K562 (cell line): ENCODE results near the gene FXYD4. TPM values are rescaled to one million over a fixed set of nuclear protein-coding genes. Genes with fewer than 3 reads are reported as not detected.
A peak's percentile ranks its signal among the peaks of the same experiment; 100 is the strongest.

ENCODE experiments used
- ATAC-seq: fragments of 200-7000 bp; cut with Tn5 transposase; 3 replicates; pipeline ENCODE4 v1.9.1; 2020; ENCODE audit warnings: moderate library complexity
- BruUV-seq: library from RNA; stranded (reverse); fragments of 400-500 nt; replicated peaks from 2 replicates; lab custom pipeline; 2021; lab: Mats Ljungman, UMichigan
- CTCF ChIA-PET: fragments of 300-600 bp; formaldehyde crosslinking; extraction: SDS; loops from one replicate; lab custom pipeline; 2021; ENCODE audit warnings: low intra/inter-chr PET ratio; lab: Yijun Ruan, JAX
- POLR2A ChIA-PET: fragments of 300-600, 350-650 bp; sonication (Branson Sonifier 250); formaldehyde crosslinking; extraction: SDS; loops from one replicate; lab custom pipeline; 2021; ENCODE audit warnings: antibody characterized with exemption, inconsistent platforms; lab: Yijun Ruan, JAX
- DNase-seq, 4 experiments: peaks; one replicate each; pipeline versions ENCODE4 v3.0.0 to v3.0.0-alpha.2; 2011 to 2018; ENCODE audit warnings: low spot score in 3 of 4, mixed read lengths in 3 of 4; ENCODE audit errors: extremely low read depth in 1 of 4
- FAIRE-seq: peaks from 2 replicates; lab custom pipeline; 2011; peaks lifted over from hg19 to GRCh38; lab: Jason Lieb, UNC
- H2AFZ ChIP-seq: 2 replicates; pipeline ENCODE4 v1.6.0; 2011; ENCODE audit warnings: low read depth, low read length, control low read depth, inconsistent platforms
- H3K27ac ChIP-seq: fragments of 200-600 bp; 3 replicates; pipeline ENCODE4 v1.8.0; 2011; ENCODE audit warnings: low read depth, mild to moderate bottlenecking, control low read depth, inconsistent platforms, low read length, moderate library complexity, mixed read lengths; ENCODE audit errors: extremely low read depth
- H3K27me3 ChIP-seq, 2 experiments: fragments of 300-600 bp in 1 of 2; 2 replicates in 1 of 2; 3 replicates in 1 of 2; pipeline versions ENCODE4 v1.6.0 to v1.8.0; 2011; ENCODE audit warnings: inconsistent platforms in 2 of 2, low read length in 2 of 2, mild to moderate bottlenecking in 1 of 2, mixed read lengths in 1 of 2, moderate library complexity in 1 of 2; ENCODE audit not compliant: control insufficient read depth in 2 of 2, insufficient read depth in 2 of 2
- H3K36me3 ChIP-seq: fragments of 300-600 bp; 3 replicates; pipeline ENCODE4 v1.8.0; 2011; ENCODE audit warnings: mild to moderate bottlenecking, low read length, inconsistent platforms; ENCODE audit not compliant: control insufficient read depth, insufficient read depth
- H3K4me1 ChIP-seq, 2 experiments: fragments of 200-600 bp in 1 of 2; replicated peaks in 1 of 2; 2 replicates in 1 of 2; 3 replicates in 1 of 2; pipeline versions ENCODE4 v1.5.1 to v1.8.0; 2011; ENCODE audit warnings: inconsistent platforms in 2 of 2, low read length in 2 of 2, mild to moderate bottlenecking in 1 of 2, mixed read lengths in 1 of 2, moderate library complexity in 1 of 2; ENCODE audit not compliant: control insufficient read depth in 2 of 2, insufficient read depth in 2 of 2
- H3K4me2 ChIP-seq: 2 replicates; pipeline ENCODE4 v1.6.1; 2011; ENCODE audit warnings: low read length, control low read depth, inconsistent platforms, mixed read lengths; ENCODE audit not compliant: insufficient read depth
- H3K4me3 ChIP-seq: fragments of 200-600 bp; sonication (generic), shearing (Covaris generic); 2 replicates; pipeline ENCODE4 v1.5.1; 2016; ENCODE audit warnings: control low read depth, inconsistent platforms
- H3K79me2 ChIP-seq: fragments of 200-600 bp; 3 replicates; pipeline ENCODE4 v1.8.0; 2011; ENCODE audit warnings: low read length, inconsistent platforms; ENCODE audit not compliant: control insufficient read depth, insufficient read depth
- H3K9ac ChIP-seq, 2 experiments: 2 replicates each; pipeline versions ENCODE4 v1.6.0 to v1.6.1; 2011; ENCODE audit warnings: low read depth in 2 of 2, low read length in 2 of 2, control low read depth in 1 of 2, inconsistent platforms in 1 of 2, mild to moderate bottlenecking in 1 of 2, mixed read lengths in 1 of 2; ENCODE audit not compliant: insufficient read depth in 1 of 2
- H3K9me1 ChIP-seq: one replicate; pipeline ENCODE4 v1.6.0; 2011; ENCODE audit warnings: inconsistent platforms, mild to moderate bottlenecking, low read length, moderate library complexity; ENCODE audit not compliant: control insufficient read depth, insufficient read depth
- H3K9me3 ChIP-seq: replicated peaks from 2 replicates; pipeline ENCODE4 v1.5.1; 2011; ENCODE audit warnings: low read depth, low read length, inconsistent platforms; ENCODE audit not compliant: control insufficient read depth, insufficient read depth
- H4K20me1 ChIP-seq: replicated peaks from 2 replicates; pipeline ENCODE4 v1.6.1; 2011; ENCODE audit warnings: low read length, inconsistent platforms, mixed read lengths; ENCODE audit not compliant: control insufficient read depth, insufficient read depth
- FOXJ3 ChIP-seq: sonication (generic); formaldehyde crosslinking; IDR thresholded peaks from 2 replicates; pipeline ENCODE4 v1.4.0; 2020; ENCODE audit warnings: mild to moderate bottlenecking, missing genetic modification reagents
- FUS ChIP-seq: fragments of 200-400 bp; formaldehyde crosslinking; optimal IDR thresholded peaks from 2 replicates; pipeline ENCODE3; 2017; ENCODE audit warnings: low read depth, low read length
- GATA2 ChIP-seq: sonication (generic); formaldehyde crosslinking; IDR thresholded peaks from 2 replicates; pipeline ENCODE4 v1.4.0; 2020; ENCODE audit warnings: mild to moderate bottlenecking, missing genetic modification reagents
- ILK ChIP-seq: fragments of 450-650 bp; IDR thresholded peaks from 2 replicates; pipeline ENCODE4 v1.6.1; 2016; ENCODE audit warnings: missing genetic modification characterization, low read depth, mild to moderate bottlenecking, missing compliant biosample characterization, moderate library complexity, borderline replicate concordance
- MBD2 ChIP-seq: sonication (generic); IDR thresholded peaks from 2 replicates; pipeline ENCODE4 v1.6.1; 2016; ENCODE audit warnings: low read depth, borderline replicate concordance
- MCM7 ChIP-seq, 2 experiments: fragments of 450-650 bp; IDR thresholded peaks; 2 replicates each; pipeline ENCODE4 v1.6.1; 2016 to 2018
- MECOM ChIP-seq: fragments of 250-450 bp; sonication (Bioruptor Pico); IDR thresholded peaks from 2 replicates; pipeline ENCODE4 v1.8.0; 2022; ENCODE audit warnings: inconsistent platforms
- POLR2G ChIP-seq: fragments of 200-400 bp; formaldehyde crosslinking; IDR thresholded peaks from 2 replicates; pipeline ENCODE4 v1.6.1; 2017; ENCODE audit warnings: low read depth, mild to moderate bottlenecking, antibody characterized with exemption, low read length, moderate library complexity
- ZNF561 ChIP-seq: fragments of 450-650 bp; formaldehyde crosslinking; conservative IDR thresholded peaks from 2 replicates; pipeline ENCODE4 v1.4.0; 2020; ENCODE audit warnings: mild to moderate bottlenecking, moderate library complexity
- ZNF79 ChIP-seq: fragments of 250-450 bp; sonication (Bioruptor Pico); IDR thresholded peaks from 2 replicates; pipeline ENCODE4 v1.4.0; 2020; ENCODE audit warnings: low read depth, mild to moderate bottlenecking, moderate library complexity
- WGBS: fragments of 100-300 bp; shearing (Covaris generic); methylation state at CpG from one replicate; pipeline ENCODE4 v1.1.6; 2016; ENCODE audit warnings: low coverage, mixed read lengths; ENCODE audit not compliant: insufficient coverage; ENCODE audit errors: missing lambda C conversion rate; 5-methylcytosine and 5-hydroxymethylcytosine counted together
- in situ Hi-C: fragments of 300-500 bp; cut with MboI; formaldehyde crosslinking; loops from 4 replicates; pipeline ENCODE4 v1.15.0; 2018; ENCODE audit warnings: inconsistent platforms, mixed read lengths
- intact Hi-C: fragments of 100-400 bp; cut with micrococcal nuclease; formaldehyde crosslinking; loops from 2 replicates; pipeline ENCODE4 v1.14.2; 2022
- polyA plus RNA-seq, 8 experiments: library from polyadenylated mRNA; depleted of rRNA in 4 of 8; stranded (reverse) in 5 of 8; unstranded in 3 of 8; fragments of >200 nt; fragmentation: Nextera tagmentation in 2 of 8; fragmentation: Illumina TruSeq in 1 of 8; extraction: Ambion mirVana in 2 of 8; extraction: Trizol in 1 of 8; gene quantifications; 2 replicates each; pipeline versions ENCODE4 v1.2.1 to v1.2.3, GENCODE V29; 2011 to 2014; ENCODE audit warnings: inconsistent platforms in 1 of 8, missing spikeins in 1 of 8
- total RNA-seq, 7 experiments: library from RNA; depleted of rRNA in 6 of 7; stranded (reverse); fragments of >200 nt in 6 of 7; fragmentation: Illumina TruSeq in 2 of 7; extraction: Trizol in 2 of 7; gene quantifications; 2 replicates each; pipeline versions ENCODE4 v1.2.1 to v1.2.3, GENCODE V29; 2011 to 2021; ENCODE audit warnings: low replicate concordance in 1 of 7
- TF ChIP-seq, protein P1 (sequence below): sonication (generic); formaldehyde crosslinking; IDR thresholded peaks from 2 replicates; pipeline ENCODE4 v1.8.0; 2022; ENCODE audit warnings: mild to moderate bottlenecking, missing genetic modification reagents, borderline replicate concordance
- TF ChIP-seq, protein P2 (sequence below): fragments of 250-450 bp; sonication (Bioruptor Pico); IDR thresholded peaks from 2 replicates; pipeline ENCODE4 v1.9.0; 2021; ENCODE audit warnings: mild to moderate bottlenecking, inconsistent platforms
- TF ChIP-seq, protein P3 (sequence below): fragments of 250-450 bp; sonication (Bioruptor Pico); IDR thresholded peaks from 2 replicates; pipeline ENCODE4 v1.4.0; 2020; ENCODE audit warnings: mild to moderate bottlenecking, moderate library complexity
- TF ChIP-seq, protein P4 (sequence below): fragments of 450-650 bp; IDR thresholded peaks from 2 replicates; pipeline ENCODE4 v1.6.1; 2016; ENCODE audit warnings: antibody characterized with exemption

FXYD4 gene
- total and polyA plus RNA-seq, 9 of the 15 experiments (the other 6 are each of a cell fraction or from before 2014, with no cell fraction given) = not detected

DNA sequence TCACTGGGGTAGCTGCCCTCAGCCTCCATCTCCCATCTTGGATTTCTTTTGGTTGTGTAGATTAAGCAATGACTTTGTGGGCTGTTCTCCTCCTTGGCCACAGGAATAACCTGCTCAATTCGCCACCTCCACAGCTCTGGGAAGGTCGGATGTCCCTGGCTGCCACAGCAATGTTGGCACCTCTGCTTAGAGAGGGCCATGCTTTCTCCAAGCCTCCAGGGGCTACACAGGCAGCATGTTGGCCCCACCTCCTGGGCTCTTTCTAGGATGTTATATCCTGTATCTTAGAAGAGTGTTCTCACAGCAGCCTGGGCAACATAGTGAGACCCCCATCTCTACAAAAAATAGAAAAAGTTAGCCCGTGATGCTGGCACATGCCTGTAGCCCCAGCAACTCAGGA lies 35.4 kb upstream of the FXYD4 start:
- H3K27me3 ChIP-seq = peaks cover 60 to 65% of the 10 kb centered on the region in 2 experiments
- ATAC-seq (no peak), DNase-seq (no peak), FAIRE-seq (no peak)
- ChIA-PET CTCF (no interaction called here), POLR2A (no interaction called here)
- no peaks in the 10 kb centered on the region for H3K36me3 ChIP-seq
- H3K79me2 ChIP-seq = no peaks in the 10 kb centered on the region
- H2AFZ ChIP-seq = no peak overlapping the region
- no peak overlapping the region for H3K4me2 ChIP-seq
- H4K20me1 ChIP-seq = no peaks in the 10 kb centered on the region
- intact Hi-C loops (no loop called here), in situ Hi-C loops (no loop called here)
- no peaks in the 10 kb centered on the region for H3K9me3 ChIP-seq
- BruUV-seq = no TSS peak
- no peaks in the 10 kb centered on the region for H3K9me1 ChIP-seq
- WGBS = 0% methylated on average over 3 of the region's 3 CpGs
- H3K27ac ChIP-seq = no peak overlapping the region
- H3K4me3 ChIP-seq = no peak overlapping the region
- peaks cover 5 to 7% of the 10 kb centered on the region in 2 experiments; a peak in 3 of 5 replicates for H3K4me1 ChIP-seq
- H3K9ac ChIP-seq = 0 out of 4 replicates have a peak overlapping the region, but pooled peaks of 1 of the 2 experiments have one; percentile 45
- TF ChIP-seq FUS (no peak), ZNF79 (no peak), ILK (tag) (no peak), POLR2G (no peak), MCM7 (IDR thresholded peaks at IDR 0.05) (no peak), GATA2 (CRISPR knock-in tag) (no peak), ZNF561 (CRISPR knock-in tag) (no peak), MECOM (no peak), MBD2 (no peak), FOXJ3 (CRISPR knock-in tag) (no peak)
- TF ChIP-seq, protein P1, sequence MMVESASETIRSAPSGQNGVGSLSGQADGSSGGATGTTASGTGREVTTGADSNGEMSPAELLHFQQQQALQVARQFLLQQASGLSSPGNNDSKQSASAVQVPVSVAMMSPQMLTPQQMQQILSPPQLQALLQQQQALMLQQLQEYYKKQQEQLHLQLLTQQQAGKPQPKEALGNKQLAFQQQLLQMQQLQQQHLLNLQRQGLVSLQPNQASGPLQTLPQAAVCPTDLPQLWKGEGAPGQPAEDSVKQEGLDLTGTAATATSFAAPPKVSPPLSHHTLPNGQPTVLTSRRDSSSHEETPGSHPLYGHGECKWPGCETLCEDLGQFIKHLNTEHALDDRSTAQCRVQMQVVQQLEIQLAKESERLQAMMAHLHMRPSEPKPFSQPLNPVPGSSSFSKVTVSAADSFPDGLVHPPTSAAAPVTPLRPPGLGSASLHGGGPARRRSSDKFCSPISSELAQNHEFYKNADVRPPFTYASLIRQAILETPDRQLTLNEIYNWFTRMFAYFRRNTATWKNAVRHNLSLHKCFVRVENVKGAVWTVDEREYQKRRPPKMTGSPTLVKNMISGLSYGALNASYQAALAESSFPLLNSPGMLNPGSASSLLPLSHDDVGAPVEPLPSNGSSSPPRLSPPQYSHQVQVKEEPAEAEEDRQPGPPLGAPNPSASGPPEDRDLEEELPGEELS (CRISPR knock-in tag) = no peak
- TF ChIP-seq, protein P2, sequence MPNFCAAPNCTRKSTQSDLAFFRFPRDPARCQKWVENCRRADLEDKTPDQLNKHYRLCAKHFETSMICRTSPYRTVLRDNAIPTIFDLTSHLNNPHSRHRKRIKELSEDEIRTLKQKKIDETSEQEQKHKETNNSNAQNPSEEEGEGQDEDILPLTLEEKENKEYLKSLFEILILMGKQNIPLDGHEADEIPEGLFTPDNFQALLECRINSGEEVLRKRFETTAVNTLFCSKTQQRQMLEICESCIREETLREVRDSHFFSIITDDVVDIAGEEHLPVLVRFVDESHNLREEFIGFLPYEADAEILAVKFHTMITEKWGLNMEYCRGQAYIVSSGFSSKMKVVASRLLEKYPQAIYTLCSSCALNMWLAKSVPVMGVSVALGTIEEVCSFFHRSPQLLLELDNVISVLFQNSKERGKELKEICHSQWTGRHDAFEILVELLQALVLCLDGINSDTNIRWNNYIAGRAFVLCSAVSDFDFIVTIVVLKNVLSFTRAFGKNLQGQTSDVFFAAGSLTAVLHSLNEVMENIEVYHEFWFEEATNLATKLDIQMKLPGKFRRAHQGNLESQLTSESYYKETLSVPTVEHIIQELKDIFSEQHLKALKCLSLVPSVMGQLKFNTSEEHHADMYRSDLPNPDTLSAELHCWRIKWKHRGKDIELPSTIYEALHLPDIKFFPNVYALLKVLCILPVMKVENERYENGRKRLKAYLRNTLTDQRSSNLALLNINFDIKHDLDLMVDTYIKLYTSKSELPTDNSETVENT (CRISPR knock-in tag) = no peak
- TF ChIP-seq, protein P3, sequence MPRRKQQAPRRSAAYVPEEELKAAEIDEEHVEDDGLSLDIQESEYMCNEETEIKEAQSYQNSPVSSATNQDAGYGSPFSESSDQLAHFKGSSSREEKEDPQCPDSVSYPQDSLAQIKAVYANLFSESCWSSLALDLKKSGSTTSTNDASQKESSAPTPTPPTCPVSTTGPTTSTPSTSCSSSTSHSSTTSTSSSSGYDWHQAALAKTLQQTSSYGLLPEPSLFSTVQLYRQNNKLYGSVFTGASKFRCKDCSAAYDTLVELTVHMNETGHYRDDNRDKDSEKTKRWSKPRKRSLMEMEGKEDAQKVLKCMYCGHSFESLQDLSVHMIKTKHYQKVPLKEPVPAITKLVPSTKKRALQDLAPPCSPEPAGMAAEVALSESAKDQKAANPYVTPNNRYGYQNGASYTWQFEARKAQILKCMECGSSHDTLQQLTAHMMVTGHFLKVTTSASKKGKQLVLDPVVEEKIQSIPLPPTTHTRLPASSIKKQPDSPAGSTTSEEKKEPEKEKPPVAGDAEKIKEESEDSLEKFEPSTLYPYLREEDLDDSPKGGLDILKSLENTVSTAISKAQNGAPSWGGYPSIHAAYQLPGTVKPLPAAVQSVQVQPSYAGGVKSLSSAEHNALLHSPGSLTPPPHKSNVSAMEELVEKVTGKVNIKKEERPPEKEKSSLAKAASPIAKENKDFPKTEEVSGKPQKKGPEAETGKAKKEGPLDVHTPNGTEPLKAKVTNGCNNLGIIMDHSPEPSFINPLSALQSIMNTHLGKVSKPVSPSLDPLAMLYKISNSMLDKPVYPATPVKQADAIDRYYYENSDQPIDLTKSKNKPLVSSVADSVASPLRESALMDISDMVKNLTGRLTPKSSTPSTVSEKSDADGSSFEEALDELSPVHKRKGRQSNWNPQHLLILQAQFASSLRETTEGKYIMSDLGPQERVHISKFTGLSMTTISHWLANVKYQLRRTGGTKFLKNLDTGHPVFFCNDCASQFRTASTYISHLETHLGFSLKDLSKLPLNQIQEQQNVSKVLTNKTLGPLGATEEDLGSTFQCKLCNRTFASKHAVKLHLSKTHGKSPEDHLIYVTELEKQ (CRISPR knock-in tag) = no peak
- TF ChIP-seq, protein P4, sequence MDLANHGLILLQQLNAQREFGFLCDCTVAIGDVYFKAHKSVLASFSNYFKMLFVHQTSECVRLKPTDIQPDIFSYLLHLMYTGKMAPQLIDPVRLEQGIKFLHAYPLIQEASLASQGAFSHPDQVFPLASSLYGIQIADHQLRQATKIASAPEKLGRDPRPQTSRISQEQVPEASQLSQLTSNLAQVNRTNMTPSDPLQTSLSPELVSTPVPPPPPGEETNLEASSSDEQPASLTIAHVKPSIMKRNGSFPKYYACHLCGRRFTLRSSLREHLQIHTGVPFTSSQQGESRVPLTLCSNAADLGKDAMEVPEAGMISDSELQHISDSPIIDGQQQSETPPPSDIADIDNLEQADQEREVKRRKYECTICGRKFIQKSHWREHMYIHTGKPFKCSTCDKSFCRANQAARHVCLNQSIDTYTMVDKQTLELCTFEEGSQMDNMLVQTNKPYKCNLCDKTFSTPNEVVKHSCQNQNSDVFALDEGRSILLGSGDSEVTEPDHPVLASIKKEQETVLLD = no peak
